Loucy (cell line): Measurements from ENCODE around the gene PLS1.

Experiments used
- CTCF ChIP-seq: fragments of 200-600 bp; sonication (generic); conservative IDR thresholded peaks from 2 replicates; pipeline ENCODE4 v1.5.1; 2014; ENCODE audit warnings: mild to moderate bottlenecking, antibody characterized with exemption, low read length
- EZH2phosphoT487 ChIP-seq: fragments of 200-600 bp; IDR thresholded peaks from 2 replicates; pipeline ENCODE4 v1.6.1; 2018; ENCODE audit warnings: antibody characterized with exemption, mild to moderate bottlenecking, moderate library complexity, borderline replicate concordance

GRCh38 chr3:142611206-142611605 is 15.0 kb downstream of the PLS1 start:
- TF ChIP-seq CTCF (no peak), EZH2phosphoT487 (no peak)
